ENCODE results near the gene ATF6. TPM values are rescaled to one million over a fixed set of nuclear protein-coding genes. Genes with fewer than 3 reads are reported as not detected.

ATF6 gene
- total and polyA plus RNA-seq, 2 of the 4 experiments (the other 2 are of a cell fraction), result 12.2 to 17.6 TPM

DNA sequence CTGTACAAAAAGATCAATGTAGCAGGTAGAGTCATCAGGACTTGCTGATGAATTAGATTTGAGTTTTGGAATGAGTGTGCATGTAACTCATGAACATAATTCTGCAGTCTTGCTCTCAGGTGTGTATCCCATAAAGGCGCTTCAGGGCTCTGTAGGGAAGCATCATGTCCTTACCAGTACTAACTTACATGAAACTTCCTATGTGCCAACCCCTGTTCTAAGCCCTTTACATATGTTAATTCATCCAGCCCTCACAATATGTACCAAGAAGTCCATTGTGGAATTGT is 46.9 kb upstream of the ATF6 start:
- H2BK120ac ChIP-seq (ENCODE audit: low read depth, low read length), result no peak overlapping the region
- no peak overlapping the region for H3K9ac ChIP-seq (ENCODE audit: low read depth, low read length)
- no peaks in the 10 kb centered on the region for H3K27me3 ChIP-seq (ENCODE audit: control insufficient read depth, insufficient read depth, low read length)
- no peak overlapping the region for H2AK5ac ChIP-seq (ENCODE audit: low read depth, low read length)
- in situ Hi-C loops (cut with MboI; ENCODE audit: low sequenced_read_pairs) (no loop called here), intact Hi-C loops (cut with micrococcal nuclease) (no loop called here), dilution Hi-C loops (cut with HindIII; ENCODE audit: low sequenced_read_pairs, unreplicated experiment) (no loop called here)
- H4K91ac ChIP-seq (ENCODE audit: insufficient read depth, low read depth, low read length), result no peak overlapping the region
- no peak overlapping the region for H3K18ac ChIP-seq (ENCODE audit: low read depth, low read length)
- no peak overlapping the region for H4K8ac ChIP-seq (ENCODE audit: low read depth in 2 of 2, low read length in 2 of 2)
- no peak overlapping the region for H3K14ac ChIP-seq (replicated peaks; ENCODE audit: low read depth, low read length)
- no peaks in the 10 kb centered on the region for H3K79me1 ChIP-seq (ENCODE audit: low read depth in 1 of 2, low read length in 2 of 2)
- no peak overlapping the region for H3K23ac ChIP-seq (ENCODE audit: low read depth, low read length)
- H2AK9ac ChIP-seq (replicated peaks; ENCODE audit: low read depth, low read length, poor library complexity), result no peak overlapping the region
- no peak overlapping the region for H2AFZ ChIP-seq (replicated peaks; ENCODE audit: low read length, poor library complexity)
- ChIA-PET CTCF (interaction anchor here (0.7 kb wide), 1 partner anchor 9 kb away, joined by 3 read pairs; no protein-coding TSS in a partner anchor), POLR2A (ENCODE audit: unreplicated experiment) (no interaction called here)
- H2BK5ac ChIP-seq (ENCODE audit: low read depth, low read length, poor library complexity, severe bottlenecking), result no peak overlapping the region
- H4K5ac ChIP-seq (ENCODE audit: low read depth, low read length), result no peak overlapping the region
- H3K4me1 ChIP-seq (ENCODE audit: control insufficient read depth, insufficient read depth, low read length), result peaks cover 2% of the 10 kb centered on the region
- no peaks in the 10 kb centered on the region for H3K36me3 ChIP-seq (ENCODE audit: control insufficient read depth, insufficient read depth, low read length)
- H3K4ac ChIP-seq (ENCODE audit: low read depth, low read length), result no peak overlapping the region
- no peaks in the 10 kb centered on the region for H3K9me3 ChIP-seq (ENCODE audit: control insufficient read depth, insufficient read depth, low read length)
- WGBS, 2 experiments (ENCODE audit: extremely low coverage in 2 of 2, insufficient read length in 1 of 2), result no CpG with 5 or more reads among the region's 1 CpG
- no peak overlapping the region for H3K4me3 ChIP-seq (ENCODE audit: insufficient read depth, low read depth, low read length)
- no peaks in the 10 kb centered on the region for H4K20me1 ChIP-seq (ENCODE audit: insufficient read depth, low read length)
- peaks cover 13% of the 10 kb centered on the region for H3K9me1 ChIP-seq (ENCODE audit: insufficient read depth, low read length)
- no peak overlapping the region for H3K4me2 ChIP-seq (ENCODE audit: low read depth, low read length)
- no peak overlapping the region for H3K56ac ChIP-seq (ENCODE audit: extremely low read depth, insufficient read depth, low read length)
- H3K27ac ChIP-seq (ENCODE audit: insufficient read depth, low read length), result no peak overlapping the region
- ATAC-seq (ENCODE audit: low read depth) (no peak), DNase-seq (no peak)
- no peak overlapping the region for H2BK15ac ChIP-seq (ENCODE audit: low read depth, low read length)
- H2BK20ac ChIP-seq (ENCODE audit: low read depth, low read length), result no peak overlapping the region
- TF ChIP-seq MAZ (IDR thresholded peaks at IDR 0.05; ENCODE audit: borderline replicate concordance, low read depth, low read length) (no peak), BHLHE40 (IDR thresholded peaks at IDR 0.05; ENCODE audit: low read depth, low read length) (no peak), FOS (IDR thresholded peaks at IDR 0.05; ENCODE audit: low read depth, low read length) (no peak), POLR2A (IDR thresholded peaks at IDR 0.05; ENCODE audit: low read depth, low read length) (no peak), SMC3 (IDR thresholded peaks at IDR 0.05; ENCODE audit: low read depth, low read length) (no peak), CHD1 (IDR thresholded peaks at IDR 0.05; ENCODE audit: low read depth, low read length) (no peak), RCOR1 (IDR thresholded peaks at IDR 0.05; ENCODE audit: insufficient replicate concordance, low read length) (no peak), MXI1 (IDR thresholded peaks at IDR 0.05; ENCODE audit: borderline replicate concordance, low read depth, low read length) (no peak), NFE2L2 (IDR thresholded peaks at IDR 0.05; ENCODE audit: low read depth, low read length) (no peak), RFX5 (IDR thresholded peaks at IDR 0.05; ENCODE audit: low read depth, low read length) (no peak), CEBPB (IDR thresholded peaks at IDR 0.05; ENCODE audit: low read depth, low read length) (no peak), MAFK (IDR thresholded peaks at IDR 0.05; ENCODE audit: low read depth, low read length) (no peak), RAD21 (IDR thresholded peaks at IDR 0.05; ENCODE audit: low read length) (no peak)
- TF ChIP-seq, protein P1, sequence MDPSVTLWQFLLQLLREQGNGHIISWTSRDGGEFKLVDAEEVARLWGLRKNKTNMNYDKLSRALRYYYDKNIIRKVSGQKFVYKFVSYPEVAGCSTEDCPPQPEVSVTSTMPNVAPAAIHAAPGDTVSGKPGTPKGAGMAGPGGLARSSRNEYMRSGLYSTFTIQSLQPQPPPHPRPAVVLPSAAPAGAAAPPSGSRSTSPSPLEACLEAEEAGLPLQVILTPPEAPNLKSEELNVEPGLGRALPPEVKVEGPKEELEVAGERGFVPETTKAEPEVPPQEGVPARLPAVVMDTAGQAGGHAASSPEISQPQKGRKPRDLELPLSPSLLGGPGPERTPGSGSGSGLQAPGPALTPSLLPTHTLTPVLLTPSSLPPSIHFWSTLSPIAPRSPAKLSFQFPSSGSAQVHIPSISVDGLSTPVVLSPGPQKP (IDR thresholded peaks at IDR 0.05; ENCODE audit: borderline replicate concordance, low read depth, low read length), result no peak
- TF ChIP-seq, protein P2, sequence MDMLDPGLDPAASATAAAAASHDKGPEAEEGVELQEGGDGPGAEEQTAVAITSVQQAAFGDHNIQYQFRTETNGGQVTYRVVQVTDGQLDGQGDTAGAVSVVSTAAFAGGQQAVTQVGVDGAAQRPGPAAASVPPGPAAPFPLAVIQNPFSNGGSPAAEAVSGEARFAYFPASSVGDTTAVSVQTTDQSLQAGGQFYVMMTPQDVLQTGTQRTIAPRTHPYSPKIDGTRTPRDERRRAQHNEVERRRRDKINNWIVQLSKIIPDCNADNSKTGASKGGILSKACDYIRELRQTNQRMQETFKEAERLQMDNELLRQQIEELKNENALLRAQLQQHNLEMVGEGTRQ (IDR thresholded peaks at IDR 0.05; ENCODE audit: low read depth, low read length), result no peak
- TF ChIP-seq, protein P3, sequence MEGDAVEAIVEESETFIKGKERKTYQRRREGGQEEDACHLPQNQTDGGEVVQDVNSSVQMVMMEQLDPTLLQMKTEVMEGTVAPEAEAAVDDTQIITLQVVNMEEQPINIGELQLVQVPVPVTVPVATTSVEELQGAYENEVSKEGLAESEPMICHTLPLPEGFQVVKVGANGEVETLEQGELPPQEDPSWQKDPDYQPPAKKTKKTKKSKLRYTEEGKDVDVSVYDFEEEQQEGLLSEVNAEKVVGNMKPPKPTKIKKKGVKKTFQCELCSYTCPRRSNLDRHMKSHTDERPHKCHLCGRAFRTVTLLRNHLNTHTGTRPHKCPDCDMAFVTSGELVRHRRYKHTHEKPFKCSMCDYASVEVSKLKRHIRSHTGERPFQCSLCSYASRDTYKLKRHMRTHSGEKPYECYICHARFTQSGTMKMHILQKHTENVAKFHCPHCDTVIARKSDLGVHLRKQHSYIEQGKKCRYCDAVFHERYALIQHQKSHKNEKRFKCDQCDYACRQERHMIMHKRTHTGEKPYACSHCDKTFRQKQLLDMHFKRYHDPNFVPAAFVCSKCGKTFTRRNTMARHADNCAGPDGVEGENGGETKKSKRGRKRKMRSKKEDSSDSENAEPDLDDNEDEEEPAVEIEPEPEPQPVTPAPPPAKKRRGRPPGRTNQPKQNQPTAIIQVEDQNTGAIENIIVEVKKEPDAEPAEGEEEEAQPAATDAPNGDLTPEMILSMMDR (conservative IDR thresholded peaks at IDR 0.05; ENCODE audit: low read depth, low read length), result no peak
- no TSS peak for BruUV-seq (replicated peaks)
